GM12878 (cell line): ENCODE measurements around the gene PLEKHM1. TPM values are rescaled to one million over a fixed set of nuclear protein-coding genes. Genes with fewer than 3 reads are reported as not detected.

Source experiments
- ATAC-seq: fragments of 200-7000 bp; cut with Tn5 transposase; 3 replicates; pipeline ENCODE4 v1.9.1; 2020; ENCODE audit warnings: mild to moderate bottlenecking, moderate library complexity
- BruUV-seq: library from RNA; stranded (reverse); fragments of 400-500 nt; replicated peaks from 2 replicates; lab custom pipeline; 2021; lab: Mats Ljungman, UMichigan
- CTCF ChIA-PET: fragments of 300-600 bp; sonication (Branson Sonifier 250); formaldehyde crosslinking; extraction: SDS; loops from one replicate; lab custom pipeline; 2021; ENCODE audit warnings: inconsistent platforms; lab: Yijun Ruan, JAX
- POLR2A ChIA-PET: fragments of 350-600 bp; formaldehyde crosslinking; extraction: SDS; loops from one replicate; lab custom pipeline; 2021; ENCODE audit warnings: inconsistent platforms; lab: Charles Lee
- RAD21 ChIA-PET: fragments of 300-600 bp; sonication (Branson Sonifier 250); formaldehyde crosslinking; loops from one replicate; lab custom pipeline; 2023; ENCODE audit warnings: antibody characterized with exemption; ENCODE audit not compliant: unreplicated experiment; lab: Charles Lee
- SMC1A ChIA-PET: fragments of 300-600 bp; sonication (Branson Sonifier 250); formaldehyde crosslinking; loops from one replicate; lab custom pipeline; 2023; ENCODE audit not compliant: unreplicated experiment, uncharacterized antibody; lab: Charles Lee
- DNase-seq: peaks from one replicate; pipeline ENCODE4 v3.0.0-alpha.2; 2011; ENCODE audit warnings: low read depth, low spot score
- FAIRE-seq: peaks from 3 replicates; lab custom pipeline; 2011; peaks lifted over from hg19 to GRCh38; lab: Jason Lieb, UNC
- H2AFZ ChIP-seq: 2 replicates; pipeline ENCODE4 v1.6.0; 2011; ENCODE audit warnings: low read depth, low read length, control low read depth; ENCODE audit not compliant: control insufficient read depth
- H3K27ac ChIP-seq: 2 replicates; pipeline ENCODE4 v1.5.1; 2011; ENCODE audit warnings: control low read depth; ENCODE audit not compliant: control insufficient read depth, insufficient read depth
- H3K27me3 ChIP-seq, 2 experiments: replicated peaks in 1 of 2; 2 replicates each; pipeline versions ENCODE4 v1.6.0 to v1.6.1; 2011; ENCODE audit warnings: low read length in 1 of 2; ENCODE audit not compliant: control insufficient read depth in 2 of 2, insufficient read depth in 2 of 2
- H3K36me3 ChIP-seq, 2 experiments: 2 replicates each; pipeline ENCODE4 v1.5.1; 2011; ENCODE audit warnings: low read length in 1 of 2; ENCODE audit not compliant: control insufficient read depth in 2 of 2, insufficient read depth in 2 of 2
- H3K4me1 ChIP-seq: 2 replicates; pipeline ENCODE4 v1.6.1; 2011; ENCODE audit warnings: mild to moderate bottlenecking, low read length, moderate library complexity, mixed read lengths; ENCODE audit not compliant: control insufficient read depth, insufficient read depth
- H3K4me2 ChIP-seq: 2 replicates; pipeline ENCODE4 v1.6.0; 2011; ENCODE audit warnings: control low read depth; ENCODE audit not compliant: control insufficient read depth, insufficient read depth
- H3K4me3 ChIP-seq: fragments of 200-600 bp; sonication (generic); 2 replicates; pipeline ENCODE4 v1.5.1; 2016
- H3K79me2 ChIP-seq: 2 replicates; pipeline ENCODE4 v1.6.0; 2011; ENCODE audit warnings: low read length; ENCODE audit not compliant: control insufficient read depth, insufficient read depth
- H3K9ac ChIP-seq: 2 replicates; pipeline ENCODE4 v1.8.0; 2011; ENCODE audit warnings: low read length, control low read depth, mixed read lengths; ENCODE audit not compliant: control insufficient read depth, insufficient read depth
- H3K9me3 ChIP-seq: replicated peaks from 3 replicates; pipeline ENCODE4 v1.5.1; 2011; ENCODE audit warnings: mild to moderate bottlenecking, low read length; ENCODE audit not compliant: control insufficient read depth, insufficient read depth
- H4K20me1 ChIP-seq: 2 replicates; pipeline ENCODE4 v1.6.0; 2011; ENCODE audit not compliant: control insufficient read depth, insufficient read depth
- ATF2 ChIP-seq: IDR thresholded peaks from 2 replicates; pipeline ENCODE4 v1.6.1; 2012; ENCODE audit warnings: low read length, inconsistent platforms
- BRCA1 ChIP-seq: IDR thresholded peaks from 2 replicates; pipeline ENCODE4 v1.6.1; 2011; ENCODE audit warnings: low read depth, low read length, improper control_type of control experiment
- E4F1 ChIP-seq: fragments of 450-650 bp; IDR thresholded peaks from 2 replicates; pipeline ENCODE4 v1.6.1; 2018; ENCODE audit warnings: borderline replicate concordance, mild to moderate bottlenecking; ENCODE audit not compliant: partially characterized antibody
- HDAC2 ChIP-seq: fragments of 200-600 bp; sonication (generic); IDR thresholded peaks from 2 replicates; pipeline ENCODE4 v1.6.1; 2017
- IKZF2 ChIP-seq, 2 experiments: fragments of 450-650 bp; IDR thresholded peaks; 2 replicates each; pipeline ENCODE4 v1.6.1; 2017; ENCODE audit warnings: mild to moderate bottlenecking in 2 of 2, moderate library complexity in 2 of 2
- NBN ChIP-seq: fragments of 450-650 bp; IDR thresholded peaks from 2 replicates; pipeline ENCODE4 v1.6.1; 2016
- SIX5 ChIP-seq: IDR thresholded peaks from 2 replicates; pipeline ENCODE4 v1.6.1; 2011; ENCODE audit warnings: mild to moderate bottlenecking, low read depth, low read length, moderate library complexity; ENCODE audit not compliant: severe bottlenecking
- SMAD5 ChIP-seq: IDR thresholded peaks from 2 replicates; pipeline ENCODE4 v1.6.1; 2016; ENCODE audit warnings: antibody characterized with exemption, low read depth
- SUPT20H ChIP-seq: IDR thresholded peaks from 2 replicates; pipeline ENCODE4 v1.6.1; 2011; ENCODE audit warnings: low read depth, mild to moderate bottlenecking, low read length, moderate library complexity, borderline replicate concordance; ENCODE audit not compliant: control insufficient read depth
- TCF3 ChIP-seq: IDR thresholded peaks from 2 replicates; pipeline ENCODE4 v1.6.1; 2012; ENCODE audit warnings: low read depth, mild to moderate bottlenecking, low read length, borderline replicate concordance; ENCODE audit not compliant: insufficient read depth
- WGBS: methylation state at CpG from one replicate; pipeline ENCODE4 v1.1.6; 2016; ENCODE audit warnings: low lambda C conversion rate; ENCODE audit not compliant: insufficient replicate concordance, insufficient coverage; ENCODE audit errors: missing lambda C conversion rate; 5-methylcytosine and 5-hydroxymethylcytosine counted together
- in situ Hi-C: fragments of 300-500 bp; cut with MboI; formaldehyde crosslinking; loops from 9 replicates; pipeline ENCODE4 v1.14.3; 2018; ENCODE audit warnings: mixed read lengths
- intact Hi-C: fragments of 100-400 bp; cut with micrococcal nuclease; formaldehyde crosslinking; loops from one replicate; pipeline ENCODE4 v1.14.2; 2022; ENCODE audit not compliant: unreplicated experiment
- polyA plus RNA-seq, 11 experiments: library from polyadenylated mRNA; depleted of rRNA in 4 of 11; unstranded in 6 of 11; stranded (reverse) in 5 of 11; fragments of >200 nt; fragmentation: Nextera tagmentation in 4 of 11; fragmentation: Illumina TruSeq in 1 of 11; extraction: Ambion mirVana in 4 of 11; extraction: Trizol in 1 of 11; gene quantifications; 1 replicate in 1 of 11; 2 replicates in 10 of 11; pipeline versions ENCODE4 v1.2.1 to v1.2.3, GENCODE V29; 2011 to 2016; ENCODE audit warnings: inconsistent platforms in 2 of 11, missing spikeins in 2 of 11, low read depth in 1 of 11
- total RNA-seq, 4 experiments: library from RNA; depleted of rRNA in 3 of 4; stranded (reverse); fragments of >200 nt in 3 of 4; fragmentation: Illumina TruSeq in 1 of 4; extraction: Trizol in 1 of 4; gene quantifications; 2 replicates each; pipeline versions ENCODE4 v1.2.1 to v1.2.3, GENCODE V29; 2013 to 2021

Gene PLEKHM1
- total and polyA plus RNA-seq, 10 of the 15 experiments (the other 5 are each of a cell fraction or from before 2014, with no cell fraction given), result 0.21 to 27.8 (median 9.4) TPM

GRCh38 chr17:45405250-45406086 lies 85.1 kb downstream of the PLEKHM1 start:
- CTCF ChIA-PET, result interaction anchor here (5.0 to 5.8 kb wide), 2 partner anchors 12 to 21 kb away, joined by 40 to 67 read pairs; no protein-coding TSS in a partner anchor
- in situ Hi-C loops, result loop anchor here (25.0 kb wide), 1 partner anchor 432 kb away; the partner anchor contains the start of gene SPPL2C
- no peak overlapping the region for H3K9ac ChIP-seq
- RAD21 ChIA-PET, result interaction anchor here (2.0 kb wide), 1 partner anchor 26 kb away, joined by 6 read pairs; no protein-coding TSS in a partner anchor
- no TSS peak for BruUV-seq
- DNase-seq, result no peak
- peaks cover 16 to 18% of the 10 kb centered on the region in 2 experiments for H3K36me3 ChIP-seq
- H3K79me2 ChIP-seq, result peaks cover 29% of the 10 kb centered on the region
- H2AFZ ChIP-seq, result no peak overlapping the region
- no peak overlapping the region for H3K4me2 ChIP-seq
- no peak for ATAC-seq
- H3K27me3 ChIP-seq, result no peaks in the 10 kb centered on the region
- no peak overlapping the region for H3K27ac ChIP-seq
- H4K20me1 ChIP-seq, result no peaks in the 10 kb centered on the region
- POLR2A ChIA-PET, result no interaction called here
- peaks cover 18% of the 10 kb centered on the region for H3K4me1 ChIP-seq
- intact Hi-C loops, result no loop called here
- H3K9me3 ChIP-seq, result no peaks in the 10 kb centered on the region
- SMC1A ChIA-PET, result interaction anchor here (1.3 to 1.7 kb wide), 2 partner anchors 20 to 95 kb away, joined by 3 read pairs; no protein-coding TSS in a partner anchor
- H3K4me3 ChIP-seq, result no peak overlapping the region
- WGBS, result 96% methylated on average over 39 of the region's 48 CpGs
- FAIRE-seq, result no peak
- TF ChIP-seq BRCA1, result no peak
- TF ChIP-seq E4F1, result no peak
- TF ChIP-seq NBN, result no peak
- TF ChIP-seq SUPT20H, result no peak
- TF ChIP-seq TCF3, result no peak
- TF ChIP-seq IKZF2 (IDR thresholded peaks at IDR 0.05), result no peak
- TF ChIP-seq SIX5, result no peak
- no peak for TF ChIP-seq ATF2
- no peak for TF ChIP-seq HDAC2
- TF ChIP-seq SMAD5, result no peak
- TF ChIP-seq, all 136 proteins: peak for 0
